GM12873 (cell line): ENCODE data around the gene MBD3.

Experiments used
- CTCF ChIP-seq: IDR thresholded peaks from 2 replicates; pipeline ENCODE4 v1.5.1; 2012; ENCODE audit warnings: low read depth, mild to moderate bottlenecking, moderate library complexity, low read length, control low read depth; ENCODE audit not compliant: insufficient read depth; ENCODE audit errors: missing control alignments

MBD3 gene

GRCh38 chr19:1592755-1593500, at the start of gene MBD3:
MBD3 (minus strand) TSS chr19:1592865; CDS start chr19:1592631, 234 bp downstream.
- no peak for TF ChIP-seq CTCF

- TF ChIP-seq CTCF = no peak
Observed at GRCh38 chr19:1636325-1637236, 43.9 kb upstream of the MBD3 start.

GRCh38 chr19:1634938-1635243, 42.2 kb upstream of the MBD3 start:
- TF ChIP-seq CTCF = no peak

GRCh38 chr19:1634242-1634937, 41.7 kb upstream of the MBD3 start:
- TF ChIP-seq CTCF = no peak

GRCh38 chr19:1633269-1633826, 40.7 kb upstream of the MBD3 start:
- no peak for TF ChIP-seq CTCF

GRCh38 chr19:1632462-1633268, 40.0 kb upstream of the MBD3 start:
- TF ChIP-seq CTCF = no peak
